OCI-LY1 (cell line): ENCODE data around the gene GAD1.

Experiments used
- CTCF ChIP-seq: fragments of 200-600 bp; sonication (generic), shearing (Covaris generic); IDR thresholded peaks from 2 replicates; pipeline ENCODE4 v1.5.1; 2017; ENCODE audit warnings: mild to moderate bottlenecking, antibody characterized with exemption, low read length, moderate library complexity, mixed read lengths
- EZH2 ChIP-seq: fragments of 200-600 bp; sonication (generic), shearing (Covaris generic); IDR thresholded peaks from 2 replicates; pipeline ENCODE4 v1.8.0; 2017; ENCODE audit warnings: borderline replicate concordance, mixed run types, mild to moderate bottlenecking, antibody characterized with exemption, low read length, moderate library complexity, mixed read lengths

GRCh38 chr2:170778900-170779299 lies 37.8 kb upstream of the GAD1 start:
- TF ChIP-seq EZH2, result no peak
- TF ChIP-seq CTCF, result no peak
